ENCODE results near the gene NFX1.

GRCh38 chr9:33306037-33306436 lies 15.7 kb downstream of the NFX1 start:
- TF ChIP-seq CTCF (IDR thresholded peaks at IDR 0.05; ENCODE audit: poor library complexity), result no peak
- no peak for TF ChIP-seq EZH2 (IDR thresholded peaks at IDR 0.05; ENCODE audit: borderline replicate concordance)
- TF ChIP-seq EZH2phosphoT487 (IDR thresholded peaks at IDR 0.05; ENCODE audit: low read depth, severe bottlenecking, unreplicated experiment), result no peak

Data from hepatocyte (in vitro differentiated cells).